ENCODE results near the gene ENDOD1.
A peak's percentile ranks its signal among the peaks of the same experiment; 100 is the strongest.
"Not testable (repeated sequence)": the region's sequence is repeated elsewhere in the genome, so short reads cannot be mapped to it uniquely, and the experiment has no call there.

Gene ENDOD1, protein sequence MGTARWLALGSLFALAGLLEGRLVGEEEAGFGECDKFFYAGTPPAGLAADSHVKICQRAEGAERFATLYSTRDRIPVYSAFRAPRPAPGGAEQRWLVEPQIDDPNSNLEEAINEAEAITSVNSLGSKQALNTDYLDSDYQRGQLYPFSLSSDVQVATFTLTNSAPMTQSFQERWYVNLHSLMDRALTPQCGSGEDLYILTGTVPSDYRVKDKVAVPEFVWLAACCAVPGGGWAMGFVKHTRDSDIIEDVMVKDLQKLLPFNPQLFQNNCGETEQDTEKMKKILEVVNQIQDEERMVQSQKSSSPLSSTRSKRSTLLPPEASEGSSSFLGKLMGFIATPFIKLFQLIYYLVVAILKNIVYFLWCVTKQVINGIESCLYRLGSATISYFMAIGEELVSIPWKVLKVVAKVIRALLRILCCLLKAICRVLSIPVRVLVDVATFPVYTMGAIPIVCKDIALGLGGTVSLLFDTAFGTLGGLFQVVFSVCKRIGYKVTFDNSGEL

DNA sequence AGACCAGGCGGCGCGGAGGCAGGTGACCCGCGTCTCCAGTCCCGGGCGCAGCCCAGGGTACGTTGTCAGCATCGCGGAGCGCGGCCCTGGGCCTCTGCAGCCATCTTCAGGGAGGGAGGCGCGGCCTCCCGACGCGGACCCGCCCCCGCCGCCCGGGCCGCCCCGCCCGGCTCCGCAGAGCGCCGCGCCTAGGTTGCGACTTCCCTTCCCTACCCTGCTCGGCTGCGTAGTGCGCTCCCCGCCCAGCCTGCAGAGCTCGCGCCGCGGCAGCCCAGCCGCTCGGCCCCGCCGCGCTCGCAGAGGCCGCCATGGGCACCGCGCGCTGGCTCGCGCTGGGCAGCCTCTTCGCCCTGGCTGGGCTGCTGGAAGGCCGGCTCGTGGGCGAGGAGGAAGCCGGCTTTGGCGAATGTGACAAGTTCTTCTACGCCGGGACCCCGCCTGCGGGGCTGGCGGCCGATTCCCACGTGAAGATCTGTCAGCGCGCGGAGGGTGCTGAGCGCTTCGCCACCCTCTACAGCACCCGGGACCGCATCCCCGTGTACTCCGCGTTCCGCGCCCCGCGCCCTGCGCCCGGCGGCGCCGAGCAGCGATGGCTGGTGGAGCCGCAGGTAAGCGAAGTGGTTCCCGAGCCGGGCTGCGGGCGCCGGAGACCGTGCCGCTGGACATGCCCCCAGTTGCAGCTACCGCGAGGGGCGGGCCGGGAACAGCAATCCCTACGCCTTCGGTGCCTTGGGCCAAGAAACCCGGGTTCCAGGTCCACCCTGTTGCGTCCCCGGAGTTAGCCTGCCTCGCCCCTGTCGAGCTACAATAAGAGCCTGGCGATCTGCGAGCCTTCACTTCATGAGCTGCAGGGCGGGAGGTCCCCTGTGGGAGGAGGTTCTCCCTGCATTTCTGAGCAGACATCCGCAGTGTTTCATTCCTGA is at the start of gene ENDOD1:
Gene ENDOD1, plus strand, starts transcription at position 227 of the 923 bp plus-strand sequence. Its CDS starts 82 bp downstream, at position 309.
- DNase-seq (ENCODE audit: low read depth in 2 of 2) = peak; percentile 74

- no peak for DNase-seq (ENCODE audit: low read depth in 2 of 2)
These were observed 47.4 kb upstream of the ENDOD1 start for GRCh38 chr11:95042239-95042638.

GRCh38 chr11:95042906-95043305 is 46.7 kb upstream of the ENDOD1 start:
- no peak for DNase-seq (ENCODE audit: low read depth in 2 of 2)

GRCh38 chr11:95044010-95044409 is 45.6 kb upstream of the ENDOD1 start:
- DNase-seq (ENCODE audit: low read depth in 2 of 2) = no peak

DNA sequence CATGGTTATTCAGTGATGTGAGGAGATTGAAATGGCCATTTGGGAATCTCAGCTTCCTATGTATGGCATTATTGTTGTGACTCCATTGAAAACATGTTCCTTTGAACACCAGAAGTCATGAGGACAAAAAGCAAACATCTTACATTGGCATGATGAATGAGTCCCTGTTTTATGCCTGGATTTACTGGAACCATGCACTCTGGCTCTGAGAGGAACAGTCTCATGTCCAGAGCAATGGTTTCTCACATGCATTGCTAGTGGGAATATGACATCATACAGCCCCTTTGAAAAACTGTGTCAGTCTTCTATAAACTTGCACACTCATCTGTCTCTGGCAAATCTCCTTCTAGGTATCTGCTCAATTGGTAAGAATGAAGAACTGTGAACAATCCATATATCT is 43.8 kb upstream of the ENDOD1 start:
- DNase-seq (ENCODE audit: low read depth in 2 of 2) = no peak

DNA sequence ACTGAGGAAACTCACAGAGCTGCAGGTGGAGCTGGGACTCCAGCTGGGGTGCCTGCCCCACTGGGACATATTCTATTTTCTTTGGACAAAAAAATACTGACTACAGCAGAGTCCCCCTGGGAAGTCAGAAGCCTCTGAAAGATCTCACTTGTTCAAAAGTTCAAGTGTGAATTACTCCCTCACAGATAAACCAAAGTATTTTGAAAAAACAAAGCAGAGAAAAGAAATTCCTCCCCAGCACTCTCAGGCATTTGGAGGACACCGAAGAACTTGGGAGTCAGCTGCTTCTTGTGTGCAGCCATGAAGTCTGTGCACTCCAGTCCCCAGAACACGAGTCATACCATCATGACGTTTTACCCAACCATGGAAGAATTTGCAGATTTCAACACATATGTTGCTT is 40.5 kb upstream of the ENDOD1 start, which contains the start of gene KDM4F:
Gene KDM4F, plus strand, starts transcription at position 301 of the 400 bp plus-strand sequence.
- not testable (repeated sequence) for DNase-seq (ENCODE audit: low read depth in 2 of 2)

GRCh38 chr11:95050595-95051202 is 38.9 kb upstream of the ENDOD1 start:
- DNase-seq (ENCODE audit: low read depth in 2 of 2) = no peak

DNA sequence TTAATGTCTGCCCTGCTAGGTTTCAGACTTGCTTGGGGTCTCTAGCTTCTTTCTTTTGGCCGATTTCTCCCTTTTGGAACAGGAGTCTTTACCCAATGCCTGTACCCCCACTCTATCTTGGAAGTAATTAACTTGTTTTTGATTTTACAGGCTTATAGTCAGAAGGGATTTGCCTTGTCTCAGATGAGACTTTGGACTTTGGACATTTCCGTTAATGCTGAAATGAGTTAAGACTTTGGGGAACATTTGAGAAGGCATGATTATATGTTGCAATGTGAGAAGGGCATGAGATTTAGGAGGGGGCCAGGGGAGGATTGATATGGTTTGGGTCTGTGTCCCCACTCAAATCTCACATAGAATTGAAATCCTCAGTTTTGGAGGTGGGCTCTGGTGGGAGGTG is 35.3 kb upstream of the ENDOD1 start:
- no peak for DNase-seq (ENCODE audit: low read depth in 2 of 2)

DNA sequence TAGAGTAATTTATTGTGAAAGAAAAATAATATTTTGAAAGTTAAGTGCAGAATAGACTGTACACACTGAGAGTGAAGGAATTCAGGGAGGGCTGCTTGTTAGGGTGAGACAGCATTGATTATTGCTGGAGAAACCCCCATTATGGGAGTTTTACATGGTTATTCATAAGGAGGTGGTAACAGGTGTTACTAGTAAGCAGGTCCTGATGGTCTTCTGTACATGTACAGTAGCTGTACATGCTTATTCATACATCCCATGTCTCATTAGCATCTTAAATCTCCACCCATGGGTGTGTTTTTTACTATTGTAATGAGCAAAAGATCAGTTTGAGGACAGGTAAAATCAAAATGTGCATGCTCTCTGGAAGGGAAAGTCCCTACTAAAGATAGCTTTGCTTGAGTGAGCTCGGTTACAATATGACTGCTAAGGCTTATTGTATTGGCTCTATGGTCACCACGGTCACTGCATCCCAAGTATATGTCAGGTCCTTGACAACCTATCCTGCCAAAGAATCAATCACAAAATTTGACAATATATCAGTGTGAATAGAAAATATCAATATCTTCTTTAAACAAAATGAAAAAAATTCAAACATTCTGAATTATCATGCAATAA is 34.3 kb upstream of the ENDOD1 start:
- DNase-seq (ENCODE audit: low read depth in 2 of 2) = no peak

GRCh38 chr11:95057959-95058358 is 31.7 kb upstream of the ENDOD1 start:
- DNase-seq (ENCODE audit: low read depth in 2 of 2) = no peak

DNA sequence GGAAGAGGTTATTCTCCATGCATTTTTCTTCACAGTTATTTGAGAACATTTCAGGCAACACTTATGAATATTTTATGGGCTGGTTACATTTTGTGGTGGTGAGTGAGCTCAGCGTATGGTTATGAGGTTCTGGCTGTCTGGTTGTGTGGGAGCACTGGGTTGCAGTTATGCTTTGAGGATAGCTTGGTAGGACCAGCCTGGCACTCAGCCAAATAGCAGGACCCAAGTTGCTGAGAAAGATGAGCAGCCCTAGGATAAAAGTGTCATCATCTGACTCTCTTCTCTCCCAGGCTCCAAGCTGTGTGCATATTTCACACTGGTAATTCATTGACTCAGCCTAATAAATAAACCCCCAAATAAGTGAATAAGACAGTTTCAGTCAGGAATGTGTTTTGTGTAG is 31.0 kb upstream of the ENDOD1 start:
- no peak for DNase-seq (ENCODE audit: low read depth in 2 of 2)

DNA sequence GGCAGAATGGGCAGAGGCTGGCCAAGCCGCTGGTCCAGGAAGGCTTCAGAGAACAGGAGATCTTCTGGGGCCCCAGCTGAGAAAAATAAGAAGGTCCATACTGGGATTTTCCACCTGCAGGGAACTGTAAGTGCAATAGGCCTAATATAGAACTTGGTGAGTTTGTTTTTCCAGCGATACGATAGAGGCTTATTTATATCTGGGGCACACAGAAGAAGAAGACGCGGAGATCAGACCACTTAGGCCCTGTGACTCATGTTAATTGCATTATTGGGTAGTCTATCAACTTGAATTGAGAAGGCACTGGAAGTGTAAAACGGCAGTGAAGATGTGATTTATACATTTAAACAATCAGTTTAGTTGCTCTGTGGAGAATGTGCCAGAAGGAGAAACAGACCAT is 30.6 kb upstream of the ENDOD1 start:
- DNase-seq (ENCODE audit: low read depth in 2 of 2) = no peak

DNA sequence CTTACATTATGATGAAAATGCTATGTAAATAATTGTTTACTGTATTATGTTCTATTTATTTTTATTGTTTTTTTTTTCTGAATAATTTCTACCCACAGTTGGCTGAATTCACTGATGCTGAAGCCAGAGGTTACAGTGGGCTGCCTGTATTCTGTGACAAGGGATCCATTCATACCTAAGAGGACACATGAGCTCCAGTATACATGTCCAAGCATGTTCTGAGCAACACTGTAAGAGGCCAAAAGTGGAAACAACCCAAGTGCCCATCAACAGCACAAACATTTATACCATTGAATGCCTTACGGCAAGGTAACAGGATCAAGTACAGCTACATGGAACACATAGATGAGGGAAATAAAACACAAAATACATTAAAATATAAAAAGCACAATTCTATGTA is 24.3 kb upstream of the ENDOD1 start:
- no peak for DNase-seq (ENCODE audit: low read depth in 2 of 2)

DNA sequence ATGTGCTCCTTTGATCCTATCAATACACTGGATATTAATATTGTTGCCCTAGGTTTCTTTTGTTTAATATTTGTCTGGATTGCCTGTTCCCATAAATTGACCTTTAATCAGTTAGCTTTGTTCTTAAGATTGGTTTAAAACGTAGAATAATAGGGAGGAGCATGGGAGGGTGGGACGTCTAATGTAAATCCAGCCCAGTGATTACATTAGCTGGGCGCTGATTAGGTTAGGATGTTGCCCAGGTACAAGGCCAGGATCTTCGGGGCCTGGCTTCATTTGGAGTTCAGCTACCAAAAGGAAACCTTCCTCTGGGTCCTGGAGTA is 23.0 kb upstream of the ENDOD1 start, which contains the start of gene SRSF8:
Gene SRSF8, plus strand, starts transcription at position 204 of the 323 bp plus-strand sequence. CDS start 308 bp downstream, outside the sequence.
- no peak for DNase-seq (ENCODE audit: low read depth in 2 of 2)

GRCh38 chr11:95067039-95067840 is 22.4 kb upstream of the ENDOD1 start:
- peak; percentile 63 to 66 for DNase-seq (ENCODE audit: low read depth in 2 of 2)

DNA sequence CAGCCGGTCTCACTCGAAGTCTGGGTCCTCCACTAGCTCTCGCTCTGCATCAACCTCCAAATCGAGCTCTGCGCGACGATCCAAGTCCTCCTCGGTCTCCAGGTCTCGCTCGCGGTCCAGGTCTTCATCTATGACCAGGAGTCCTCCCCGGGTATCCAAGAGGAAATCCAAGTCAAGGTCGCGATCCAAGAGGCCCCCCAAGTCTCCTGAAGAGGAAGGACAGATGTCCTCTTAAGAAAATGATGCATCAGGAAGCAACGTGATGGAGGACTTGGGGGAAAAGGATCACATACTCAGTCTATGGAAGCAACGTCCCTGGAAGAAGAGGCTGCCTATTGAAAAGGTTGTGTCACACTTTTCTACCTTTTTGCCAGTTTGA is 21.8 kb upstream of the ENDOD1 start:
- peak in 1 of 2 donors; percentile 18 for DNase-seq (ENCODE audit: low read depth in 2 of 2)

DNA sequence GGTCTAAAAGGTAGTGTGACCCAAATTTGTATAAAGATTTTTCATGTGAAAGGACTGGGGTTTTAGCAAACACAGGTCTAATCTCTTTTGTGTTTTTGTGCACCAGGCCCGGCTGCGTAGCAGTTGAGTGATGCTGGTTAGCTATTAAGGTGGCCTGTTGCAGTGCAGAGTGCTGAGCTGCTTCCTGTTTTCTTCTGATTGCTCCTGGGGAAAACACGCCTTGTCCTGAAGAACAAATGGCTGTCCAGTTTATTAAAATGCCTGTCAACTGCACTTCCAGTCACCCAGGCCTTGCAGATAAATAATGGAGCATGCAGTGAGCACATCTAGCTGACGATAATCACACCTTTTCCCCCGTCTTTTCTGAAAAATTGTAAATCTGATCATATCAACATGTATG is 21.1 kb upstream of the ENDOD1 start:
- peak; percentile 35 to 43 for DNase-seq (ENCODE audit: low read depth in 2 of 2)

DNA sequence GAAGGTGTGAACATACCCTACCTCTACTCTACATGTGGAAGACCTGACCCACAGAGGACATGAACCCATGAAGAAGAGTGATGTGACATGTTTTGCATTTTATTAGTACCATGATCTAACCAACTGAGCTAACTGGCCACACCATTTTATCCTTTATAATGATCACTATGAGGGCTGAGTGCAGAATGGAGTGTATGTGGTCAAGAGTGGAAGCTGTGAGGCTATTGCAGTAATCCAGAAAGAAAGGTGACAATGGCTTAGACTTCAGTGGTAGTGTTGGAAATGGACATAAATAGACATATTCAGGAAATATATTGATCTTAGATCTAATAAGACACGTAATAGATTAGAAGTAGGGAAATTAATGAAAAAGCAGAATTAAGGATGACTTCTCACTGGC is 19.2 kb upstream of the ENDOD1 start:
- no peak for DNase-seq (ENCODE audit: low read depth in 2 of 2)

DNA sequence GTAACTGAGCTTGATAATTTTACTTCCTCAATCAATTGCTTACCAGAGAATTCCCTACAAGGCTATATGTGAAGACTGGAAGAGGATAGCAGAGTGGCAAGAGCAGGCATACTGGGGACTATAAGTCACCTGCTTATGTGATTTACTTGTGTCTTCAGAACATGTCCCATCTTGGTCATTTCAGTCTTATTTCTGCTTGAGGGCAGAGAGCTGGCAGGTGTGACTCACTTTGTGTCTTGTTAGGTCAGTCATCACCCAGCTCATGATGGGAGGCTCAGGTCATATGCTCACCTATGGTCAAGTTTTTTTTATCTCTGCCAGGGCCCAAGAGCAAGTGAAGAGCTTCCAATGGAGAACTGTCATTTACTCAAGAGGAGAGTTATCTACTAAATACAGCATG is 16.7 kb upstream of the ENDOD1 start:
- no peak for DNase-seq (ENCODE audit: low read depth in 2 of 2)

GRCh38 chr11:95074792-95075563 is 14.7 kb upstream of the ENDOD1 start:
- no peak for DNase-seq (ENCODE audit: low read depth in 2 of 2)
